GM13977 (cell line): ENCODE results near the gene TTC28.
A peak's percentile ranks its signal among the peaks of the same experiment; 100 is the strongest.

Source experiments
- DNase-seq: peaks from one replicate; pipeline ENCODE4 v3.0.0; 2012; ENCODE audit warnings: low spot score
- in situ Hi-C: fragments of 300-500 bp; cut with MboI; formaldehyde crosslinking; loops from one replicate; pipeline ENCODE4 v1.12.0; 2022; ENCODE audit warnings: low sequenced_read_pairs, low pct_unique_long_range_greater_than_20kb, mixed read lengths, inconsistent platforms; ENCODE audit not compliant: unreplicated experiment
- TF ChIP-seq, protein P1 (sequence below): IDR thresholded peaks from 2 replicates; pipeline ENCODE4 v1.5.1; 2012; ENCODE audit warnings: mild to moderate bottlenecking, control low read depth; ENCODE audit not compliant: insufficient read depth; ENCODE audit errors: extremely low read depth, missing control alignments

The TTC28 gene

DNA sequence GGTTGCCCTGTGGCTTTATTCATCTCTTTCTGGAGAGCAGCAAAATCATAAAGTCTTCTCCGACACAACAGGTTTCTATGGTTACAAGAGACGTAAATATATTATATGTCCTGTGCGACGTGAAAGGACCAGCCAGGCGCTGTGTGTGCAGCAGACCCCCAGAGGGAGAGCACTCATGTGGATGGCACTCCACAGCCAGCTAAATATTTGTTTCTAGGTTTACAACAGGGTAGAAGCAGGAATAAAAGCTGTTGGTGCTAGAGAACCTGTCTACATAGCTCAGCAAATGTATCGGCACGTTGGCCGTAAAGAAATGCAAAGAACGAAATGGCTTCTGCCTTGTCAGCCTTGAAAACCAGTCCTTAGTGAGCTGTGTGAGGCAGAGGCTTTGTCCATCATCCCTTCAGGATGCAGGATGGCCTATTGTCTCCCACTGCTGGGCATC, 626.8 kb downstream of the TTC28 start:
- in situ Hi-C loops = no loop called here
- DNase-seq = no peak
- TF ChIP-seq, protein P1, sequence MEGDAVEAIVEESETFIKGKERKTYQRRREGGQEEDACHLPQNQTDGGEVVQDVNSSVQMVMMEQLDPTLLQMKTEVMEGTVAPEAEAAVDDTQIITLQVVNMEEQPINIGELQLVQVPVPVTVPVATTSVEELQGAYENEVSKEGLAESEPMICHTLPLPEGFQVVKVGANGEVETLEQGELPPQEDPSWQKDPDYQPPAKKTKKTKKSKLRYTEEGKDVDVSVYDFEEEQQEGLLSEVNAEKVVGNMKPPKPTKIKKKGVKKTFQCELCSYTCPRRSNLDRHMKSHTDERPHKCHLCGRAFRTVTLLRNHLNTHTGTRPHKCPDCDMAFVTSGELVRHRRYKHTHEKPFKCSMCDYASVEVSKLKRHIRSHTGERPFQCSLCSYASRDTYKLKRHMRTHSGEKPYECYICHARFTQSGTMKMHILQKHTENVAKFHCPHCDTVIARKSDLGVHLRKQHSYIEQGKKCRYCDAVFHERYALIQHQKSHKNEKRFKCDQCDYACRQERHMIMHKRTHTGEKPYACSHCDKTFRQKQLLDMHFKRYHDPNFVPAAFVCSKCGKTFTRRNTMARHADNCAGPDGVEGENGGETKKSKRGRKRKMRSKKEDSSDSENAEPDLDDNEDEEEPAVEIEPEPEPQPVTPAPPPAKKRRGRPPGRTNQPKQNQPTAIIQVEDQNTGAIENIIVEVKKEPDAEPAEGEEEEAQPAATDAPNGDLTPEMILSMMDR = no peak

DNA sequence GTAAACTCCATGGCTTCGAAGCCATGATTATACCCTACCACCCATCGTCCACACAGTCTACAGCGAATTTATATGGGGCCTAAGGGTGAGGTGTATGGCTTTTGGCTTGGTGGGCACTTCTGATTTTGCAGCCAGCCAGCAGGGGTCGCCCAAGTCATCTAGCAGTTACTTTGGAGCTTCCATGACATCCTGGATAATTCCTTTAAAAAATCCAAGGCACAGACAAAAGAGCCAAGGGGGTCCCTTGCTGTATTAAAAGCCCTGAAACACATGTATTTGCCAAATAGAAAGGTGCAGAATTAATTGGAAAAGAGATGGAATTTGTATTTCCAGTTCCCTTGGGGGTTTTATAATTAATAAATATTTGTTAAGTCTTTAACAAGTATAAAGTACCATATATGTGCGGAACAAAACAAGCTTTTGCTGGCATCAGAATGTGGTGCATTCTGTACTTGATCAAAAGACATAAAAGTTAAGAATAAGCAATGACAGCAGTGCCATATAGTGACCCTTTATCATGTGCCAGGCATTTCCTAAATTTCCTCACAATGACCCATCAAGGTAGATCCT, 627.8 kb downstream of the TTC28 start:
- no peak for DNase-seq
- in situ Hi-C loops = no loop called here
- TF ChIP-seq, protein P1 = peak; percentile 80

DNA sequence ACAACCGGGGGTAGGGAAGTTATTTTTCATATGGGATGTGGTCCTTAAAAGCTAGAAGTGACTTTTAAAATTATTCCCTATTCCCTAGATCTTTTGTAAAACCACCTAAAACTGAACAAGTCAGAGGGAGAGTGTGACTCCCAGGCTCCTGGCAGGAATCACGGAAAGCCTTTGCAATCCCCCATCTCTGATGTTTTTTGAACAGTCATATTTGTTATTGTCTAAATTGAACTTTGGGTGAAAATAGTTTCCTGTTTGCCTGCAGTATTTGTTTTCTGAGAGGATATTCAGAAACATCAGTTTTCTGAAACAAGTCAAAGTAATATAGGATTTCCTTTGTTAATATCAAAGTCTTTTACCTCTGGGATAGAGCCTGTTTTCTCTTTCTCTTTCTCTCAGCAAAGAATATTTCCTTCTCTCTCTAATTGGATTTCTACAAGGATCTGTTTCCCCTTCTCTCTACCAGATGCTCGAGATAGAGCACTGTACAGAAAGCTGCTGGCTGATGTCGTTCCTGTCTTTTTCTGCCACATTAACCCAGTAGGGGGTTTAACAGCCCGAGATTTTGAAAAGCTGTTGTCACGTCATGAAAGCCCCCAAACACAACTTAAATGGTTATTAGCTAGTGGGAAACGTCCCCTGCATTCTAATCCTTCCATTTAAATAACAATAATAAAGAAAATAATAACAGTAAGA, 628.4 kb downstream of the TTC28 start:
- in situ Hi-C loops = no loop called here
- DNase-seq = no peak
- TF ChIP-seq, protein P1 = no peak

DNA sequence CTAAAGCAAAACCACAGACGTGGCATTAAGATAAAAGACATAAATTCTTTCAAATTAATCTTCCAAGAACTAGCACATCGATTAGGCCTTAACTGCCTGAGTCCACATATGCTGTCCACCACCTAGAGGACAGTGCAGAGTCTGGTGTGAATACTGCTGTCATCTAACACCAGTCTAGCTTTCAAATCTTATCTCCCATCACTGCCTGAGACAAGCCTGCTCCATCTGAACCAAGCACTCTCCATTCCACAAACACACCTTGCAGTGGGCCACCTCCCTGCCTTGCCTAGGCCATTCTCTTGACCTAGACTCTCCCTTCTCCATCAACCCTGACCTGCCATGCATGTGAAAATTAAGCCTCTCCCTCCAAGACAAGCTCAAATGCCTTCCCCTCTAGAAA, 631.1 kb downstream of the TTC28 start:
- in situ Hi-C loops = no loop called here

DNA sequence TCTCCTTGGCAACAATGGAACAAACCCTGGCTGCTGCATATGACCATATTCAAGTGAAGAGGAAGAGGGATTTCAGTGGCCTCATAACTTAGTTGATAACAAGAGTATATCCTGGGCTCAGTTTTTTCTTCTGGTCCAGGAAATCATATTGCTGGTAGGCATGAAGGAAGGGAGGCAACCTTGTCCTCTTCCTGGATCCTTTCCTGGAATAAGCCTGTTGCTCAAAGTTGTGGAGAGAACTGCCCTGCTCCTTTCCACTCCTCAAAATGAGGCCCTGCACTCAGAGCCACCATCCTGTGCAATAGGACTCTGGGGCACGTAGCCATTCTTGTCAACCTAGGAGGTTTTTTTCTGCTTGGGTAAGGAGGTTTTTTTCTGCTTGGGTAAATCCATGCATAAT, 631.9 kb downstream of the TTC28 start:
- no peak for DNase-seq
- TF ChIP-seq, protein P1 = no peak
- in situ Hi-C loops = no loop called here

More for the DNA sequence above, 631.1 kb downstream of the TTC28 start:
- DNase-seq = no peak
- TF ChIP-seq, protein P1 = no peak

DNA sequence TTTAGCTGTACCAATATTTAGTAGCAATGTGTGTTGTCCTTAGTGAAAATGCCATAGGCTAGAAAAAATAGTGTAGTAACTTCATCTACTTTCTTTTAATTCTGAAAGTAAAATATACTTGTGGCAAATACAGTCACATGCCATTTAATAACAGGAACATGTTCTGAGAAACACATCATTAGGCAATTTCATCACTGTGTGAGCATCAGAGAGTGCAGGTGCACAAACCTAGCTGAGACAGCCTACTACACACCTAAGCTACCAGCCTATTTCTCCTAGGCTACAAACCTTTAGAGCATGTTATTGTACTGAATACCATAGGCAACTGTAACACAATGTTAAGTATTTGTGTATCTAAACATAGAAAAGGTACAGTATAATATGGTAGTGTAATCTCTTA, 633.5 kb downstream of the TTC28 start:
- TF ChIP-seq, protein P1 = no peak
- in situ Hi-C loops = no loop called here
- DNase-seq = no peak
